Posterior vena cava (tissue), 2 donors: ENCODE results near the gene C16orf89. TPM values are rescaled to one million over a fixed set of nuclear protein-coding genes. Genes with fewer than 3 reads are reported as not detected.
A peak's percentile ranks its signal among the peaks of the same experiment; 100 is the strongest.

Source experiments
- DNase-seq: peaks from one replicate; pipeline ENCODE4 v3.0.0-alpha.2; 2020; ENCODE audit warnings: low spot score
- intact Hi-C, 2 donors: fragments of 100-400 bp; cut with DNase I; formaldehyde crosslinking; loops; one replicate each; pipeline versions ENCODE4 v1.14.1 to v1.14.2; 2022 to 2023
- total RNA-seq, 2 donors: library from RNA; stranded (reverse); fragmentation: NEBNext Ultra II Directional; extraction: Animal tissue kit (Norgen Biotek cat#: 25700); gene quantifications; one replicate each; pipeline ENCODE4 v1.2.1, GENCODE V29; 2021
- donor health status: DM: yes; HTN: yes; CAD: no.
- donor health status: DM: yes; HTN: yes; CAD: no.

Gene C16orf89
- total RNA-seq, 2 donors from 2014 or later = 32.3 to 54.2 TPM

DNA sequence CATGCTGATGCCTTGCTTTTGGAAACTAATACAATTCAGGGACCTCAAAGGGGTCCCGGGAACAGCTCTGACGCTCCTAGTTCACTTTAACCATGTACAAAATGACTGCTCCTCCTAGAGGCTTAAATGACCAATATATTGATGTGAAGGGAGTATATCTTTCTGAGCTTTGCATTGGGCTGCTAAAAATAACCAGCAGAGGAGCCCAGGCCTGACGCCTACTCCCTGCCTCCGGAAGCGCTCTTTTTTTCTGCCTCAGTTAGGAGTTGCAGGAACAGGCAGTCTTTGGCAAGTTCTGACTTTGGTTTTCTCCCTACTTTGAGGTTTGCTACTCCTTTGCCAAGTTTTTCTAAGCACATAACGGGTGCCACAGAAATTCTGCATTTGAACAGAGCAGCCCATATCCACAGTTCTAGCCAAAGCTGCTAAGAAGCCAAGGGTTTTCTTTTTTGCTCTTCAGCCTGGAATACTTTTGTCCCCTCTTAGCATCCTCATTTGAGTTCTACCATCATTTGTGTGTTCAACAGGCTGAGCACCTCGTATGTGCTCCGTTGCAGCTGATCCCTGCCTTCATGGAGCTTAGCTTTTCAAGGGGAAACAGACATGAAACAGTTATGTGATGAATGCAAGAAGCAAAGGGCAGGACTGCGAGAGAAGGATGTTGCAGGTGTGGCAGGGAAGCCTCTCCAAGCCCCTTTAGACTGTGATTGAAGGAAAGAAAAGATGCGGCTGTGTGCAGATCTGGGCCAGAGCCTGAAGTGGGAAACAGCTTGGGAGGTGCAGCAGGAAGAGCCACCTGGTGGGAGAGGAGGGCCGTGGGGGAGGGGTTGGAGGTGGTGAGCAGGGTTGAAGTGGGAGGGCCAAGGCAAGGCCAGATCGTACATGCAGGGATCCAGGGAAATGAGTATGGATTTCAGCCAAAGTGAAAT is 29.3 kb downstream of the C16orf89 start:
- no peak for DNase-seq
- intact Hi-C loops = no loop called here

DNA sequence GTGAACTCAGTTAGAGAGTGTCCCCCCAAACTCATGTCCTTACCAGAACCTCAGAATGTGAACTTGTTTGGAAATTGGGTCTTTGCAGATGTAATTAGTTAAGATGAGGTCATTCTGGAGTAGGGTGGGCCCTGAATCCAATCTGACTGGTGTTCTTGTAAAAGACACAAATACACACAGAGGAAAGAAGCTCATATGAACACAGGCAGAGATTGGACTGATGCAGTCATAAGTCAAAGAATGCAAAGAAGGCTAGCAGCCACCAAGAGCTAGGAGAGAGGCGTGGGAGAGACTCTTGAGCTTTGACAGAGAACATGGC is 29.9 kb downstream of the C16orf89 start:
- intact Hi-C loops = no loop called here
- DNase-seq = no peak

DNA sequence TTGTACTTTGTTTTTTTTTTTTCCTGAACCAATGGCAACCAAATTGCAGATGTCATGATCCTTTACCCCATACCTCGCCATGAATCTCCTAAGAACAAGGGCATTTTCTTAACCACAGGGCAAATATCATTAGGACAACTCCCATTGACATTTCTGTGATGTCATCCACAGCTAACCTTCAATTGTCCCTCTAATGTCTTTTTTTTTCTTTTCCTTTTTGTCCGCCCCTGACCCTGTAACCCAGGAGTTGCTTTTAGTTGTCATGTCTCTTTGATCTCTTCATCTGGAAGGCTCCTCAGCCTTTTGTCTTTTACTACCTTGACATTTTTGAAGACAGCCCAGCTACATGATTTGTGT is 31.6 kb downstream of the C16orf89 start:
- DNase-seq = no peak
- intact Hi-C loops = no loop called here

DNA sequence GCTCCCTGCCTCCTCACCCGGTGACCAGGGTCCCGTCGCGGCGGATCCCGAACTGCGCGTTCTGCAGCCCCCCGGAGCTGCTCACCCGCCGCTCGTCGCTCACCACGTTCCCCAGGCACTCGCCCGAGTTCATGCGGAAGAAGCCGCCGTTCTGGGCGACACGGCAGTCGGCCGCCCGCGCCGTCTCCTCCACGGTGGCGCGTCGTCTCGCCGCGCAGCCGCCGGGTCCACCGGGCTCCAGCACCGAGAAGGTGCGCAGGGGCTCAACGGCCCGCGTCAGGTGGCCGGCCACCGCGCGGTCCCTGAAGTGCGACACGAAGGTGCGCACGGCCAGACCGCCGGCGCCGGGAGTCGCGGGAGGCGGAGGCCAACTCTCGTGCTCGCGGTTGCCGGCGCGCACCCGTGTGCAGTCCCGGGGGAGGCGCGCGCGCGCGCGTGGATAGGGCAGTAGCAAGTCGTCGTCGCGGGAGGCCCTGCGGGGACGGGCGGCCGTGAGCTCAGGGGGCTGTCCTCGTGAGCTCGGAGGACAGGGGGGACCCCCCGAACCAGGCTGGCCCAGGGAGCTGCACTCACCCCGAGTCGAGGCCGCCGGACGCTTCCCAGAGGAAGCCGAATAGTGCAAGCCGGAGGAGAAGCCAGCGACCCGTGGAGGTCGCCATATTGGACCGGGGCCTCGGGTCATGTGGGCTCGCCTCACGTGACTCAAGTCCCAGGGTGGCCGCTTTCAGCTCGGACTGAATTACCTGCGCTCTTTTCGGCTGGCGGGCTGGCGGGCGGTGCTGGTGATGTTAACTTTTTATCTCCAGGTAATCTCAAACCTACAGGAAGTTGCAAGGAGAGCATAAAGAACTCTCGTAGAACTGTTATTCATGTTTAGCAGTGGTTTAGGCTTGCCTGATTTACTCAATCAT is 32.2 kb downstream of the C16orf89 start, which contains the start of gene NAGPA:
NAGPA (minus strand) TSS at position 680 of the 911 bp plus-strand sequence; CDS start at position 659, 21 bp downstream.
- intact Hi-C loops = no loop called here
- DNase-seq = peak; percentile 97

DNA sequence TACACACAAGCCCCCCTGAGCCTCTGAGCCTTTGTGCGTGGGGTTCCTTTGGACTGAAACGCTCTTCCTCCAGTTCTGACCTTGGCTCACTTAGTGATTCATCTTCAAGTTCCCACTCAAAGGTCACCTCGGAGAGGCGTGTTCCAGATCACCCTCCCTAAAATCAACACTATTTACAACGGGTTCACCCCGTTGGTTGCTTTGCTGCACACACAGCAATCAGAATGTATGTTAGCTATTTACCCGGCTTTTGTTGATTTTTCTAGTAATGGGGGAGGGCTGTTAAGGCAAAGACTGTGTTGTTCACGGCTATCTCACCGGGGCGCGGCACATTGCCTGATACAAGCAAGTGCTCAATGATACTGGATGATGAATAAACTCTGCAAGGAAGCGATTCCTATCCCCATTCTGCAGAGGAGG is 33.0 kb downstream of the C16orf89 start:
- DNase-seq = peak; percentile 72

DNA sequence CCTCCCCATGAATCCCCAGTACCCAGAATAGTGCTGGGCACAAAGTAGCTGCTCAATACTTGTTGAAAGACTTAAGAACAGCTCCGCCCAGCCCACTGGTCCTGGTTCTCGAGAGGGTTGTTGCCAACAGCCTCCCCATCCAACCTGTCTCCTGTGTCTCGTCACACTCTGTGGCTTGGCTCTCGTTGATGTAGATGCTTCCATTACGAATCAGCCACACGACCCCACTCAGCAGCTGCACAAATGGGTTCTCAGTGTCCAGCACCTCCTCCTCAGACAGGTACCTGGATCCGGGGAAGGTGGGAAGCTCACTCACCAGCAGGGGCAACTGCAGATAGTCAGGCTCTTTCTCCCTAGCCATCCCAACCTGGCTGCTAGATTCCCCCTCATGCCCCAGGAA is 34.2 kb downstream of the C16orf89 start:
- intact Hi-C loops = no loop called here
- DNase-seq = peak; percentile 71

More for the DNA sequence above, 33.0 kb downstream of the C16orf89 start:
- intact Hi-C loops = no loop called here

- intact Hi-C loops = no loop called here
- peak; percentile 72 for DNase-seq
These were observed 35.4 kb downstream of the C16orf89 start for GRCh38 chr16:5030251-5030870.

DNA sequence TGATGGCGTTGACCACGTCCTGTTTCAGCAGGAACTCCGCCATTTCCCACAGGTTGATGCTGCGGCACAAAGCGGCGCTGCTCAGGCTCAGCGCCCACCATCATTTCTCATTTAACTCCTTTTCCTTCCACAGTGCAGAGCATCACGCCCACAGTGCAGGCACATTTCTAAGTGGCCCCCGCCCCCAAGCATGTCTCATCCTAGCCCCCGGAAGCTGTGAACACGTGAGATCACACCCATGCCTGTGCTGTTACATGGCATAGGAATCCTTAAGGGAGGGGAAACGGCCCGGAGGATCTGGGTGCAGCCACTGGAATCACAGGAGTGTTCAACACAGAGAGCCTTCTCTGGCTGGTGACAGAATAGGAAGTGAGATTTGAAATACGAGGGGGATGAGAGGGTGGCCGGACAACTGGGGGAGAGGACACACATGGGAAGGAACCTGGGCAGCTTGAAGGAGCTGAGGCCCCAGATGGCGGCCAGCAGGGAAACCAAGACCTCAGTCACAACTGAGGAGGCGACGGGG is 36.7 kb downstream of the C16orf89 start:
- intact Hi-C loops = no loop called here
- peak; percentile 37 for DNase-seq

DNA sequence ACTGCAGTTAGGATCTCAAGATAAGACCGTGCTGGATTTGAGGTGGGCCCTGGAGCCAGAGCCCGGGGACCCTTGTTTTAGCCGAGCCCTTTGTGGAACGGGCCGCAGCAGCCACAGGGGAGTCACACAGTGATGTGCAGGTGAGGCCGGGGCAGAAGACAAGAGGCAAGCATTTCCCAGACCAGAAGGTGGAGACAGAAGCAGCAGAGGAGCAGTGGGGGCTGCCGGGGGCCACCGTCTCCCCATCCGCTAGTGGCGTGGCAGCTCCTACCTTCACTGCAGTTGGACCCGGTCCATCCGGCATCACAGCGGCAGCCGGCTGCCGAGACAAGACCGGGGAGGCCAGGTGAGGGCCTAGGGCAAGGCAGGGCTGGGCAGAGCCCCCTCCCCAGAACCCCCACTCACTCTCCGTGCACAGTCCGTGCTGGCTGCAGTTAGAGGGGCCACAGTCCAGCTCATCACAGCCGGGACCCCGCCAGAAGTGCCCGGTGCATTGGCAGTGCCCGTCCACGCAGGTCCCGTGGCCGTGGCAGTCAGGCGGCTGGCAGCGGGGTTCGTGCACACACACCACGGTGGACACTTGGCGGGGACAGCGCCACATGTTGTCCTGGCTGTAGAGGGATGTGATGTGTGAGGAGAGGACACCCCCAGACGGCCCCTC is 38.1 kb downstream of the C16orf89 start:
- intact Hi-C loops = no loop called here
- DNase-seq = peak; percentile 76

DNA sequence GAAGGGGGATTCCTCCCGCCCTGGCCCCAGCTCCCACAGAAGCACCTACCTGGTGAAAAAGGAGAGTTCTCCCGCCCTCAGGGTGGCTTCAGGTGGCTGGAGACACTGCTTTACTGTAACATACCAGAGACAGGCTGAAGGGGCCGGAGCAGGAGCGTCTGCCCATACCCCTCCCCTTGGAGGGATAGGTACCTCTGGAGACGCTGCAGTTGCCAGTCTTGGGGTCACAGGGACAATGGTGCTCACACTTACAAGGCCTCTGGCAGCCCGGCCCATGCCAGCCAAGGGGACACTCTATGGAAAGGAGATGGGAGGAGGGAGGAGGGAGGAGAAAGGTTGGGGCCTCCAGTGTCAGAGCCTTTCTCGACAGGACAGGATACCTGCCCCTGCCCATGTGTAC is 38.7 kb downstream of the C16orf89 start:
- DNase-seq = peak; percentile 71
- intact Hi-C loops = no loop called here

- intact Hi-C loops = no loop called here
- DNase-seq = peak; percentile 25
These were observed 39.1 kb downstream of the C16orf89 start for GRCh38 chr16:5026664-5027063.

DNA sequence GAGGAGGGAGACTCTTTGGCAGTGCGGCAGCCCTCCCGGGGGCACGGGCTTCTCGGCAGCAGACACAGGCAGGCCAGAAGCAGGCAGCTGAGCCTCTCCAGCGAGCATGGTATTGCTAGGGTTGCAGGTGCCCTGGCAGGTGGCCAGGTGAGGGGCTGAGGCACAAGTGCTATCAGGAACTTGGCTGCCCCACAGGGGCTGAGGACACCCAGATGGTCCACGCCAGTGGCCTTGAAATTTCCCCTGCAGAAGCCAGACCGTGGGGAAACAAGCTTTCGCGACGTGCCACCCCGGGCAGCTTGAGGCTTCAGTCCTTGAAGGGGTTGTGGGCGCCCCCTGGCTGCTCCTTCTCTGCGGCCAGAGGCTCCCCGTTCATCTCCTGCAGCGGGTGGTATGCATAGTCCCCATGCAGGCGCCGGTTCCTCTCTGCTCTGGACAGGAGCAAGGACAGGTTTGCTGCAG is 40.6 kb downstream of the C16orf89 start:
- intact Hi-C loops = no loop called here
- DNase-seq = no peak

DNA sequence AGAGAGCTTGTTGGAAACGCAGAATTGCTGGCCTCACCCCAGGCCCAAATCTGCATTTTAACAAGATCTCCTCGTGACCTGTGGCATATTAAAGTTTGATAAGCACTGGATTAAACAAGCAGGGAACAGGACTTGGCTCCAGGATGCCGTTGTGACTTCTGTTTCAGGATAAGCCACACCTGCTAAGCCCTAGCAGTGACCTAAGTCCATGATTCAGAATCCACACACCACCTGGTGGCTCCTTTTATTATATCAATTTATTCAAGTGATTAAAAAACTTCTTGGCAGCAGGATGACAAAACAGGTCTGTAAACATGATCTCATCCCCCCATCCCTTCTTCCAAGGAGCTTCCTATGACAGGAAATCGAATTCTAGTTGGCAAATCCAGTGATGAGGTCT is 41.1 kb downstream of the C16orf89 start:
- intact Hi-C loops = no loop called here
- DNase-seq = no peak

DNA sequence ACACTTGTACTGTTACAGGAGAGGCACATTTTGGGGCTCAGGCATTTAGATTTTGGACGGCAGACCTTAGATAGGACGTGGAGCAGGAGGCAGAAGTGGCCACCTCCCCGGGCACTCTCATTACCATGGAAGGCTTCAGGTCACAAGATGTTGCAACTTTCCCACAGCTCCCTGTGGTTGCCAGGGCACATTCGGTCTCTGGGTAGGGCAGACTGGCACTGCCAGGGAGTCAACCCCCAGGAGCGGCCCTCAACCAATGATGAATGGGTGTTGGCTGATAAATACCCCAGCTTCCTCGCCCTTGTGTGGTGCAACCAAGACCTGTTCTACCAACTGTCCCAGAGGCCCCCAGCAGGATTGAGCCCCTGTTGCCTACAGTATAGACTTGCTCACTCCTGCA is 43.2 kb downstream of the C16orf89 start:
- DNase-seq = no peak
- intact Hi-C loops = no loop called here

GRCh38 chr16:5020551-5020950 is 45.2 kb downstream of the C16orf89 start:
- no peak for DNase-seq
- intact Hi-C loops = no loop called here

DNA sequence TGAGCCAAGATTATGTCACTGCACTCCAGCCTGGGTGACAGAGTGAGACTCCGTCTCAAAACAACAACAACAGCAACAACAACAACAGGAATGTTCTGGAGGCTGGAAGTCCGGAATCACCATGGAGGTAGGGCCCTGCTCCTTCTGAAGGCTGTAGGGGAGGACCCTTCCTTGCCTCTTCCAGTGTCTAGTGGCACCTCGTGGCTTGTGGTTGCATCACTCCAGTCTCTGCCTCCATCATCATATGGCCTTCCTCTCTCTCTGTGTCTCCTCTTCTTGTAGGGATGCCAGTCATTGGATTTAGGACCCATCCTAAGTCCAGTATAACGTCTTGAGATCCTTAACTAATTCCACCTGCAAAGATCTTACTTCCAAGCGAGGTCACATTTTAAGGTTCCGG is 46.0 kb downstream of the C16orf89 start:
- intact Hi-C loops = no loop called here
- no peak for DNase-seq

DNA sequence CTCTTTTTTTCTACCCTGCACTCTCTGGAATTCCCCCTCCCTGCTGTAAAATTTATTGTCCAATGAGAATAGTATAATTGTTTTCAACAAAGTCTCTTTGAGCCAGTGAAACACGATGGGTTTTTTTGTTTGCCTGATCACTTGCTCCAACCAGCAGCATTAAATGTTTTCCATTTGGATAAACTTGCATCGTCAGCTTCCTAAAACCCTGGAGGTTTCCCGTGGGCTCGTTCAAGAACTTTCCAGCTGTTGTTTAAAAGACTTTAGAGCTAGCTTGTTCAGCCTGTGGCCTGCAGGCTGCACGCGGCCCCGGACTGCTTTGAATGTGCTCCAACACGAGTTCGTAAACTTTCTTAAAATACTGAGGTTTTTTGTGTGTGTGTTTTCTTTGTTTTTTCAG is 47.0 kb downstream of the C16orf89 start:
- no peak for DNase-seq
- intact Hi-C loops = no loop called here

- intact Hi-C loops = no loop called here
- no peak for DNase-seq
These were observed 48.1 kb downstream of the C16orf89 start for GRCh38 chr16:5017678-5017969.

DNA sequence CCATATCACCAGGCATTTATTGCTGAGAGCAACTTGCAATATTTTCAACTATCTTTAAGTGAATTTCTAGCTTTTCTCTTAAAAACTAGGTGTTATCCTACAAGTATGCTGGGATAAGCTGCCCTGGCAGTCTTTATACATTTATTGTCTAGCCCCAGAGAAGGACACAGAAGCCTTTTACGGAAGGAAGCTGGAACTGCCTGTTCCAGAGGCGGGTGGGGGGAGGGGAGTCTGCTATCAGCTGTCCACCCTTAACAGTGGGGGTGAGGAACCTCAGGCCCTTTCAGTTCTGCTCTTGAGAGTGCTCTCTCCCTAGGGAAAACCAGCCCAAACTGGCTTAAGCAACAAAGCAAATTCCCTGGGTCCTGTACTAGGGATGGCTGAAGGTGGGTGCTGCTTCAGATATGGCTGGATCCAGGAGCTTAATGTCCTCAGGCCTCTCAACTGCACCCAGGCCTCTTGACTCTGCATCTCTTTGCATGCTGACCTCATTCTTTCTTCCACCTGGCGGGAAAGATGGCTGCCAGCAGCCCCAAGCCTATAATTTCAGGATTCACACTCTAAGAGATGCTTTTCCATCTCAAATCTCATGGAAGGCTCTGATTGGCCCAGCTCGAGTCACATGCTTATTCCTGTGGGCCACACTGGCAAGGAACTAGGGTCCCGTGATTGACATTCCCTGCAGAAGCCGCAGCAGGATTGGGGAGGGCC is 48.6 kb downstream of the C16orf89 start:
- DNase-seq = no peak
- intact Hi-C loops = no loop called here
